Measurements from ENCODE around the gene RAB7B.

GRCh38 chr1:206022766-206023165 lies 19.6 kb upstream of the RAB7B start:
- TF ChIP-seq CHD1 (IDR thresholded peaks at IDR 0.05; ENCODE audit: low read depth, low read length) (no peak), MXI1 (IDR thresholded peaks at IDR 0.05; ENCODE audit: borderline replicate concordance, low read depth, low read length) (no peak), CEBPB (IDR thresholded peaks at IDR 0.05; ENCODE audit: low read depth, low read length) (no peak), ELK1 (IDR thresholded peaks at IDR 0.05; ENCODE audit: borderline replicate concordance, low read depth, low read length) (no peak), CTCF (conservative IDR thresholded peaks at IDR 0.05; ENCODE audit: low read depth, low read length) (no peak), FOS (IDR thresholded peaks at IDR 0.05; ENCODE audit: low read depth, low read length) (no peak), POLR2A (IDR thresholded peaks at IDR 0.05; ENCODE audit: low read depth, low read length) (no peak), NFE2L2 (IDR thresholded peaks at IDR 0.05; ENCODE audit: low read depth, low read length) (no peak)

All from IMR-90 (cell line).